Measurements from ENCODE around the gene SLC7A6OS.

DNA sequence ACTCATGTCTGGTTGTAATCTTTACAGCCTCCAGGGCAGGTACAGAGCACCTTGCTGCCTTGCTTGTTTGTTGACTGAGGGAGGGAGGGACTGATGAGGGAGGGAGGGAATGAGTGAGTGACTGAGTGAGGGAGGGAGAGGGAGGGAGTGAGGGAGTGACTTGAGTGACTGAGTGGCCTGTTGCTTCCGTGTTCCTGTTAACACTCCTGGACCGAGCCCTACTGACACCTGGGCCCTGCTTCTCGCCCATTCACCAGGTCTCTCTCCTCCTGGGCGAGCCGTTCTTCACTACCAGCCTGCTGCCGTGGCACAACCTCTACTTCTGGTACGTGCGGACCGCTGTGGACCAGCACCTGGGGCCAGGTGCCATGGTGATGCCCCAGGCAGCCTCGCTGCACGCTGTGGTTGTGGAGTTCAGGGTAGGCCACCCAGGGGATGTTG lies 41.3 kb upstream of the SLC7A6OS start:
- TF ChIP-seq, protein P1, sequence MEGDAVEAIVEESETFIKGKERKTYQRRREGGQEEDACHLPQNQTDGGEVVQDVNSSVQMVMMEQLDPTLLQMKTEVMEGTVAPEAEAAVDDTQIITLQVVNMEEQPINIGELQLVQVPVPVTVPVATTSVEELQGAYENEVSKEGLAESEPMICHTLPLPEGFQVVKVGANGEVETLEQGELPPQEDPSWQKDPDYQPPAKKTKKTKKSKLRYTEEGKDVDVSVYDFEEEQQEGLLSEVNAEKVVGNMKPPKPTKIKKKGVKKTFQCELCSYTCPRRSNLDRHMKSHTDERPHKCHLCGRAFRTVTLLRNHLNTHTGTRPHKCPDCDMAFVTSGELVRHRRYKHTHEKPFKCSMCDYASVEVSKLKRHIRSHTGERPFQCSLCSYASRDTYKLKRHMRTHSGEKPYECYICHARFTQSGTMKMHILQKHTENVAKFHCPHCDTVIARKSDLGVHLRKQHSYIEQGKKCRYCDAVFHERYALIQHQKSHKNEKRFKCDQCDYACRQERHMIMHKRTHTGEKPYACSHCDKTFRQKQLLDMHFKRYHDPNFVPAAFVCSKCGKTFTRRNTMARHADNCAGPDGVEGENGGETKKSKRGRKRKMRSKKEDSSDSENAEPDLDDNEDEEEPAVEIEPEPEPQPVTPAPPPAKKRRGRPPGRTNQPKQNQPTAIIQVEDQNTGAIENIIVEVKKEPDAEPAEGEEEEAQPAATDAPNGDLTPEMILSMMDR (IDR thresholded peaks at IDR 0.05): no peak
- TF ChIP-seq POLR2A (IDR thresholded peaks at IDR 0.05) (no peak), POLR2AphosphoS5 (IDR thresholded peaks at IDR 0.05) (no peak)
